H1 (cell line): Measurements from ENCODE around the gene NR1I3. TPM values are rescaled to one million over a fixed set of nuclear protein-coding genes. Genes with fewer than 3 reads are reported as not detected.

Experiments used
- ATF2 ChIP-seq: IDR thresholded peaks from 2 replicates; pipeline ENCODE4 v1.6.1; 2012; ENCODE audit warnings: low read length, inconsistent platforms
- CTCF ChIP-seq, 3 experiments: IDR thresholded peaks; 1 replicate in 2 of 3; 2 replicates in 1 of 3; pipeline versions ENCODE4 v1.5.1 to v1.6.1; 2011; ENCODE audit warnings: low read length in 3 of 3, mild to moderate bottlenecking in 3 of 3, inconsistent platforms in 2 of 3, low read depth in 1 of 3, moderate library complexity in 1 of 3; ENCODE audit not compliant: insufficient read depth in 1 of 3; ENCODE audit errors: control extremely low read depth in 1 of 3
- HDAC6 ChIP-seq: IDR thresholded peaks from one replicate; pipeline ENCODE4 v1.7.1; 2012; ENCODE audit warnings: low read depth, mild to moderate bottlenecking, inconsistent platforms, low read length, moderate library complexity
- NANOG ChIP-seq: IDR thresholded peaks from 2 replicates; pipeline ENCODE4 v1.6.1; 2011; ENCODE audit warnings: low read length, low read depth, mild to moderate bottlenecking, inconsistent platforms; ENCODE audit not compliant: insufficient read depth, poor library complexity, severe bottlenecking
- polyA plus RNA-seq, 7 experiments: library from polyadenylated mRNA; depleted of rRNA in 3 of 7; stranded (reverse) in 5 of 7; unstranded in 2 of 7; fragments of >200 nt in 5 of 7; fragments of 200-250 nt in 2 of 7; gene quantifications; 1 replicate in 5 of 7; 2 replicates in 1 of 7; 4 replicates in 1 of 7; pipeline versions ENCODE4 v1.2.1 to v1.2.3, GENCODE V29; 2011 to 2013; ENCODE audit warnings: missing spikeins in 2 of 7, mixed read lengths in 2 of 7
- total RNA-seq: library from RNA; stranded (reverse); fragmentation: NEBNext Ultra II Directional; extraction: Animal tissue kit (Norgen Biotek cat#: 25700); gene quantifications from 2 replicates; pipeline ENCODE4 v1.2.1, GENCODE V29; 2021

Gene NR1I3
- total and polyA plus RNA-seq, 2 of the 8 experiments (the other 6 are each of a cell fraction or from before 2014, with no cell fraction given), result not detected

DNA sequence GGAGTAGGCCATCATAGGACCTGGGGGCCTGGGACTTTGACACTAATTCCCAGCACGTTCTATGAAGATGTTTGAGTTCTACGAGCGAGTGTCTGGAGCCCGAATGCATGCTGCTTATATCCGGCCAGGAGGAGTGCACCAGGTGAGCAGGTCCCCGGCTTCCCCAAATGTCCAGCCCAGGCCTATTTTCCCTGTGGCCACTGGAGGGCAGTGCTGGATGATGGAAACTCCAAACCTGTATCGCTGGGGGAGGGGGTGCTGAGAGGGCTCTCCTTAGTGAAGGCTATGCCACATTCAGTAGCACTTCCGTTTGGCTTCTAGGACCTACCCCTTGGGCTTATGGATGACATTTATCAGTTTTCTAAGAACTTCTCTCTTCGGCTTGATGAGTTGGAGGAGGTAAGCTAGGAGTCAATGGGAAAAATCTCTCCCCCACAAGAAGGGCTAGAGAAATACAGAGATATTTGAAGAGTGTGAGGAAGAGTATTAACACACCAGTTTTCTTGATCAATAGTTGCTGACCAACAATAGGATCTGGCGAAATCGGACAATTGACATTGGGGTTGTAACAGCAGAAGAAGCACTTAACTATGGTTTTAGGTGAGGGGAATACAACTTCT is 28.1 kb downstream of the NR1I3 start (continued):
- TF ChIP-seq NANOG (peak; percentile 37), CTCF (IDR thresholded peaks at IDR 0.05; ENCODE audit: control extremely low read depth in 1 of 3, insufficient read depth in 1 of 3, low read depth in 1 of 3, low read length in 3 of 3) (peak; percentile 89 to 98 (median 97)), HDAC6 (no peak), ATF2 (no peak)
